ENCODE results near the gene TTLL9. TPM values are rescaled to one million over a fixed set of nuclear protein-coding genes. Genes with fewer than 3 reads are reported as not detected.

The TTLL9 gene
- total RNA-seq, 1 experiment from 2014 or later, result 2.1 TPM

GRCh38 chr20:31858760-31859083 lies 11.7 kb upstream of the TTLL9 start:
- H3K36me3 ChIP-seq (ENCODE audit: control insufficient read depth, insufficient read depth, low read length), result no peaks in the 10 kb centered on the region
- ChIA-PET CTCF (interaction anchor here (0.5 to 1.0 kb wide), 2 partner anchors 21 to 225 kb away, joined by 4 to 7 read pairs; no protein-coding TSS in a partner anchor), POLR2A (no interaction called here)
- no peaks in the 10 kb centered on the region for H3K9me3 ChIP-seq (ENCODE audit: control insufficient read depth, insufficient read depth, low read depth, low read length)
- intact Hi-C loops (cut with micrococcal nuclease; ENCODE audit: unreplicated experiment) (no loop called here), in situ Hi-C loops (cut with HindIII; ENCODE audit: low pct_unique_long_range_greater_than_20kb, low sequenced_read_pairs) (no loop called here)
- H3K27ac ChIP-seq (ENCODE audit: low read length), result no peak overlapping the region
- ATAC-seq (no peak), DNase-seq (ENCODE audit: low read depth, low spot score) (no peak)
- BruUV-seq (replicated peaks), result no TSS peak
- TF ChIP-seq REST (IDR thresholded peaks at IDR 0.05; ENCODE audit: insufficient read depth in 1 of 2, low read depth in 2 of 2, low read length in 1 of 2), result no peak
- TF ChIP-seq TCF7L2 (IDR thresholded peaks at IDR 0.05; ENCODE audit: low read depth, low read length), result no peak
- no peak for TF ChIP-seq CTCF (IDR thresholded peaks at IDR 0.05)
- no peak for TF ChIP-seq SIN3A (IDR thresholded peaks at IDR 0.05; ENCODE audit: borderline replicate concordance, insufficient read depth, low read depth, low read length)
- no peak for TF ChIP-seq POLR2AphosphoS5 (IDR thresholded peaks at IDR 0.05; ENCODE audit: low read depth, low read length)
- H3K27me3 ChIP-seq (ENCODE audit: control insufficient read depth, insufficient read depth, low read length), result no peaks in the 10 kb centered on the region
- no peak overlapping the region for H3K4me3 ChIP-seq (ENCODE audit: low read depth in 2 of 2, low read length in 2 of 2)
- H3K4me1 ChIP-seq (ENCODE audit: control insufficient read depth, insufficient read depth, low read length), result peaks cover 18% of the 10 kb centered on the region

GRCh38 chr20:31859266-31859997 lies 11.0 kb upstream of the TTLL9 start:
- intact Hi-C loops (cut with micrococcal nuclease; ENCODE audit: unreplicated experiment), result no loop called here
- H3K4me1 ChIP-seq (ENCODE audit: control insufficient read depth, insufficient read depth, low read length), result peaks cover 18% of the 10 kb centered on the region
- no peaks in the 10 kb centered on the region for H3K36me3 ChIP-seq (ENCODE audit: control insufficient read depth, insufficient read depth, low read length)
- TF ChIP-seq SIN3A (IDR thresholded peaks at IDR 0.05; ENCODE audit: borderline replicate concordance, insufficient read depth, low read depth, low read length) (no peak), POLR2AphosphoS5 (IDR thresholded peaks at IDR 0.05; ENCODE audit: low read depth, low read length) (no peak), TCF7L2 (IDR thresholded peaks at IDR 0.05; ENCODE audit: low read depth, low read length) (no peak), REST (IDR thresholded peaks at IDR 0.05; ENCODE audit: insufficient read depth in 1 of 2, low read depth in 2 of 2, low read length in 1 of 2) (no peak), CTCF (IDR thresholded peaks at IDR 0.05) (no peak)
- POLR2A ChIA-PET, result no interaction called here
- DNase-seq (ENCODE audit: low read depth, low spot score) (no peak), ATAC-seq (no peak)
- BruUV-seq (replicated peaks), result no TSS peak
- H3K9me3 ChIP-seq (ENCODE audit: control insufficient read depth, insufficient read depth, low read depth, low read length), result no peaks in the 10 kb centered on the region
- H3K27me3 ChIP-seq (ENCODE audit: control insufficient read depth, insufficient read depth, low read length), result no peaks in the 10 kb centered on the region
- CTCF ChIA-PET, result interaction anchor here (1.0 kb wide), 1 partner anchor 21 kb away, joined by 4 read pairs; no protein-coding TSS in a partner anchor
- no peak overlapping the region for H3K4me3 ChIP-seq (ENCODE audit: low read depth in 2 of 2, low read length in 2 of 2)
- in situ Hi-C loops (cut with HindIII; ENCODE audit: low pct_unique_long_range_greater_than_20kb, low sequenced_read_pairs), result no loop called here
- H3K27ac ChIP-seq (ENCODE audit: low read length), result no peak overlapping the region

All from Panc1 (cell line).